HepG2 (cell line): Measurements from ENCODE around the gene FAM53C. TPM values are rescaled to one million over a fixed set of nuclear protein-coding genes. Genes with fewer than 3 reads are reported as not detected.

Experiments used
- ELF4 ChIP-seq: sonication (generic); formaldehyde crosslinking; IDR thresholded peaks from 2 replicates; pipeline ENCODE4 v1.5.0; 2020; ENCODE audit warnings: missing genetic modification reagents, mild to moderate bottlenecking, moderate library complexity, borderline replicate concordance
- HOMEZ ChIP-seq: IDR thresholded peaks from 2 replicates; pipeline ENCODE4 v1.6.1; 2016; ENCODE audit warnings: low read depth
- KDM5B ChIP-seq: sonication (generic); formaldehyde crosslinking; IDR thresholded peaks from 2 replicates; pipeline ENCODE4 v1.4.0; 2020; ENCODE audit warnings: missing genetic modification reagents, mild to moderate bottlenecking, borderline replicate concordance
- PCBP1 ChIP-seq: fragments of 200-400 bp; formaldehyde crosslinking; IDR thresholded peaks from 2 replicates; pipeline ENCODE4 v1.6.1; 2017; ENCODE audit warnings: mild to moderate bottlenecking, low read depth, low read length, borderline replicate concordance
- RAD21 ChIP-seq: fragments of 450-650 bp; formaldehyde crosslinking; IDR thresholded peaks from 2 replicates; pipeline ENCODE4 v1.5.0; 2020; ENCODE audit warnings: mild to moderate bottlenecking
- RBM39 ChIP-seq: fragments of 200-400 bp; formaldehyde crosslinking; IDR thresholded peaks from one replicate; pipeline ENCODE4 v1.6.1; 2018; ENCODE audit warnings: antibody characterized with exemption, mild to moderate bottlenecking, low read depth, low read length; ENCODE audit not compliant: poor library complexity, severe bottlenecking
- YEATS4 ChIP-seq: sonication (generic); formaldehyde crosslinking; IDR thresholded peaks from 2 replicates; pipeline ENCODE4 v1.4.0; 2020; ENCODE audit warnings: missing genetic modification reagents, borderline replicate concordance
- ZBED4 ChIP-seq: sonication (generic); formaldehyde crosslinking; IDR thresholded peaks from 2 replicates; pipeline ENCODE4 v1.4.0; 2020; ENCODE audit warnings: missing genetic modification reagents, borderline replicate concordance
- ZBTB43 ChIP-seq: sonication (generic); formaldehyde crosslinking; conservative IDR thresholded peaks from 2 replicates; pipeline ENCODE4 v1.4.0; 2020; ENCODE audit warnings: missing genetic modification reagents
- ZC3H13 ChIP-seq: sonication (generic); formaldehyde crosslinking; IDR thresholded peaks from 2 replicates; pipeline ENCODE4 v1.8.1; 2023; ENCODE audit warnings: mild to moderate bottlenecking, missing genetic modification reagents, moderate library complexity
- ZKSCAN1 ChIP-seq: fragments of 150-350 bp; IDR thresholded peaks from 2 replicates; pipeline ENCODE4 v1.6.1; 2014; ENCODE audit warnings: low read length
- ZNF251 ChIP-seq: sonication (generic); formaldehyde crosslinking; IDR thresholded peaks from 2 replicates; pipeline ENCODE4 v1.9.0; 2021; ENCODE audit warnings: mild to moderate bottlenecking, missing genetic modification reagents
- ZNF550 ChIP-seq: sonication (generic); formaldehyde crosslinking; IDR thresholded peaks from 2 replicates; pipeline ENCODE4 v1.4.0; 2020; ENCODE audit warnings: mild to moderate bottlenecking, missing genetic modification reagents, borderline replicate concordance
- ZNF558 ChIP-seq: sonication (generic); formaldehyde crosslinking; IDR thresholded peaks from 2 replicates; pipeline ENCODE4 v1.9.0; 2022; ENCODE audit warnings: mild to moderate bottlenecking, missing genetic modification reagents, borderline replicate concordance
- ZNF567 ChIP-seq: sonication (generic); formaldehyde crosslinking; IDR thresholded peaks from 2 replicates; pipeline ENCODE4 v1.8.1; 2023; ENCODE audit warnings: mild to moderate bottlenecking, missing genetic modification reagents, borderline replicate concordance
- ZNF772 ChIP-seq: sonication (generic); formaldehyde crosslinking; IDR thresholded peaks from 2 replicates; pipeline ENCODE4 v1.5.0; 2020; ENCODE audit warnings: mild to moderate bottlenecking, missing genetic modification reagents
- polyA plus RNA-seq, 8 experiments: library from polyadenylated mRNA; depleted of rRNA in 3 of 8; stranded (reverse) in 7 of 8; unstranded in 1 of 8; fragments of >200 nt; fragmentation: Illumina TruSeq in 4 of 8; extraction: Trizol in 4 of 8; gene quantifications; 2 replicates each; pipeline versions ENCODE4 v1.2.1 to v1.2.3, GENCODE V29; 2011 to 2016; ENCODE audit warnings: low read depth in 4 of 8, missing spikeins in 1 of 8, mixed read lengths in 1 of 8; ENCODE audit not compliant: insufficient read depth in 1 of 8
- total RNA-seq, 5 experiments: library from RNA; depleted of rRNA; stranded (reverse); fragments of >200 nt; fragmentation: Illumina TruSeq; extraction: Trizol; gene quantifications; 2 replicates each; pipeline ENCODE4 v1.2.3, GENCODE V29; 2016; ENCODE audit warnings: low read depth in 1 of 5
- TF ChIP-seq, protein P1 (sequence below): sonication (generic); formaldehyde crosslinking; IDR thresholded peaks from 2 replicates; pipeline ENCODE4 v1.4.0; 2020; ENCODE audit warnings: mild to moderate bottlenecking, missing genetic modification reagents, borderline replicate concordance
- TF ChIP-seq, protein P2 (sequence below): sonication (generic); formaldehyde crosslinking; IDR thresholded peaks from 2 replicates; pipeline ENCODE4 v1.9.0; 2022; ENCODE audit warnings: missing genetic modification reagents, mild to moderate bottlenecking, borderline replicate concordance

The FAM53C gene
- total and polyA plus RNA-seq, 2 of the 13 experiments (the other 11 are each of a cell fraction or from before 2014, with no cell fraction given), result 26.9 to 30.1 TPM

- 0 out of 2 replicates have a peak, but pooled peaks have one; percentile 0 for TF ChIP-seq ZNF772 (CRISPR knock-in tag)
- TF ChIP-seq ZC3H13, result no peak
- no peak for TF ChIP-seq HOMEZ
- no peak for TF ChIP-seq ZNF550
- no peak for TF ChIP-seq ELF4 (CRISPR knock-in tag)
- no peak for TF ChIP-seq ZNF558 (CRISPR knock-in tag)
- TF ChIP-seq ZNF251 (CRISPR knock-in tag), result no peak
- TF ChIP-seq RAD21 (CRISPR knock-in tag), result no peak
- no peak for TF ChIP-seq PCBP1
- no peak for TF ChIP-seq ZKSCAN1
- no peak for TF ChIP-seq KDM5B
- TF ChIP-seq ZBTB43 (CRISPR knock-in tag), result 0 out of 2 replicates have a peak, but pooled peaks have one; percentile 1
- TF ChIP-seq, protein P1, sequence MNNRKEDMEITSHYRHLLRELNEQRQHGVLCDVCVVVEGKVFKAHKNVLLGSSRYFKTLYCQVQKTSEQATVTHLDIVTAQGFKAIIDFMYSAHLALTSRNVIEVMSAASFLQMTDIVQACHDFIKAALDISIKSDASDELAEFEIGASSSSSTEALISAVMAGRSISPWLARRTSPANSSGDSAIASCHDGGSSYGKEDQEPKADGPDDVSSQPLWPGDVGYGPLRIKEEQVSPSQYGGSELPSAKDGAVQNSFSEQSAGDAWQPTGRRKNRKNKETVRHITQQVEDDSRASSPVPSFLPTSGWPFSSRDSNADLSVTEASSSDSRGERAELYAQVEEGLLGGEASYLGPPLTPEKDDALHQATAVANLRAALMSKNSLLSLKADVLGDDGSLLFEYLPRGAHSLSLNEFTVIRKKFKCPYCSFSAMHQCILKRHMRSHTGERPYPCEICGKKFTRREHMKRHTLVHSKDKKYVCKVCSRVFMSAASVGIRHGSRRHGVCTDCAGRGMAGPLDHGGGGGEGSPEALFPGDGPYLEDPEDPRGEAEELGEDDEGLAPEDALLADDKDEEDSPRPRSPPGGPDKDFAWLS (CRISPR knock-in tag), result no peak
- TF ChIP-seq, protein P2, sequence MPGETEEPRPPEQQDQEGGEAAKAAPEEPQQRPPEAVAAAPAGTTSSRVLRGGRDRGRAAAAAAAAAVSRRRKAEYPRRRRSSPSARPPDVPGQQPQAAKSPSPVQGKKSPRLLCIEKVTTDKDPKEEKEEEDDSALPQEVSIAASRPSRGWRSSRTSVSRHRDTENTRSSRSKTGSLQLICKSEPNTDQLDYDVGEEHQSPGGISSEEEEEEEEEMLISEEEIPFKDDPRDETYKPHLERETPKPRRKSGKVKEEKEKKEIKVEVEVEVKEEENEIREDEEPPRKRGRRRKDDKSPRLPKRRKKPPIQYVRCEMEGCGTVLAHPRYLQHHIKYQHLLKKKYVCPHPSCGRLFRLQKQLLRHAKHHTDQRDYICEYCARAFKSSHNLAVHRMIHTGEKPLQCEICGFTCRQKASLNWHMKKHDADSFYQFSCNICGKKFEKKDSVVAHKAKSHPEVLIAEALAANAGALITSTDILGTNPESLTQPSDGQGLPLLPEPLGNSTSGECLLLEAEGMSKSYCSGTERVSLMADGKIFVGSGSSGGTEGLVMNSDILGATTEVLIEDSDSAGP (CRISPR knock-in tag), result peak; percentile 2; the same call in 1 of the 2 replicates
- TF ChIP-seq ZBED4 (CRISPR knock-in tag), result no peak
- TF ChIP-seq YEATS4 (CRISPR knock-in tag), result no peak
- TF ChIP-seq ZNF567 (CRISPR knock-in tag), result no peak
- TF ChIP-seq RBM39, result peak; percentile 9
Measured at GRCh38 chr5:138338411-138339090, 485 bp downstream of the FAM53C start (continued).
